Left cardiac atrium (tissue), 4 donors: ENCODE results near the gene TELO2. TPM values are rescaled to one million over a fixed set of nuclear protein-coding genes. Genes with fewer than 3 reads are reported as not detected.

Source experiments
- ATAC-seq, 2 donors: fragments of 200-7000 bp; cut with Tn5 transposase; one replicate each; pipeline ENCODE4 v1.9.1; 2020; ENCODE audit warnings: mild to moderate bottlenecking in 2 of 2, moderate library complexity in 2 of 2
- DNase-seq: peaks from one replicate; pipeline ENCODE4 v3.0.0-alpha.2; 2020
- intact Hi-C, 2 donors: fragments of 100-400 bp; cut with DNase I; formaldehyde crosslinking; loops; one replicate each; pipeline versions ENCODE4 v1.14.1 to v1.15.1; 2022 to 2023
- total RNA-seq, 2 donors: library from RNA; stranded (reverse); fragmentation: NEBNext Ultra II Directional; extraction: Animal tissue kit (Norgen Biotek cat#: 25700); gene quantifications; one replicate each; pipeline ENCODE4 v1.2.1, GENCODE V29; 2021
- donor health status: DM: no; HTN: yes; CAD: no.
- donor health status: DM: no; HTN: yes; CAD: no; lungs with severe emphysema.
- donor health status: DM: yes; HTN: yes; CAD: no.
- donor health status: Dilated cardiomyopathy.

The TELO2 gene
- total RNA-seq, 2 donors from 2014 or later = 17.9 to 22.2 TPM

DNA sequence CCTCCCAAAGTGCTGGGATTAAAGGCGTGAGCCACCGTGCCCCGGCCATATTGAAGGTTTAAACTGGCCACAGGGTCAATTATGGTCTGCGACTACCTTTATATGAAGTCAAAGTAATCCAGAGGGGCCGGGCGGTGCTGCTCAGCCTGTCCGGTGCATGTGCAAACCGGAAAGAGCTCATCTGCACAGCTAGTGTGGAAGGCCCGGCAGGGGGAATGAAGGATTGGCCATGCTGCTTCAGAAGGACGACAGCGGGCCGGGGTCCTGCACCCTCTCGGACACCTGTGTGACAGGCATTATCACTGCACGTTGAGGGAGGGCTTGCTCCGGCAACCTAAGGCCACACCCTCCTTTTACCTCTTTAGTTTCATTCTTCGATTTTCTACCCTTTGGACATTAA, 63.9 kb downstream of the TELO2 start:
- no peak for DNase-seq
- no peak for ATAC-seq
- intact Hi-C loops = no loop called here

DNA sequence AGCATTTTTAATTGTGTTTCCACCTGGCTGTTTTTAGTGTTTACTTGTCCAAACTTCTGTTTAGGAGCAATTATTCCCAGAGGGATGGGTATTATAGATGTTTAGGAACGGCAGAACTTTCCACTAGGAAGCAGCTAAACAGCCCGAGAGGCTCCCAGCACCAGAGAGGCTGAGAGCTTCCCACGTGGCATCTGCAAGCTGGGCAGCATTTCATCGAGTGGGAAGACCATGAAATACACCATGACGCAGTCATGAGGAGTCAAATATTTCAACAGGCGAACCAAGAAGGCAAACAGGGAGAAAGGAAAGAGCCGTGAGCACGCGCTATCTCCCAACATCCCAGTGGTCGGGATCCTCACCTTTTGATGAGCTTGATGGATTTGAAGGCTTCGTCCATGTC, 64.4 kb downstream of the TELO2 start:
- ATAC-seq = no peak
- intact Hi-C loops = no loop called here
- no peak for DNase-seq

DNA sequence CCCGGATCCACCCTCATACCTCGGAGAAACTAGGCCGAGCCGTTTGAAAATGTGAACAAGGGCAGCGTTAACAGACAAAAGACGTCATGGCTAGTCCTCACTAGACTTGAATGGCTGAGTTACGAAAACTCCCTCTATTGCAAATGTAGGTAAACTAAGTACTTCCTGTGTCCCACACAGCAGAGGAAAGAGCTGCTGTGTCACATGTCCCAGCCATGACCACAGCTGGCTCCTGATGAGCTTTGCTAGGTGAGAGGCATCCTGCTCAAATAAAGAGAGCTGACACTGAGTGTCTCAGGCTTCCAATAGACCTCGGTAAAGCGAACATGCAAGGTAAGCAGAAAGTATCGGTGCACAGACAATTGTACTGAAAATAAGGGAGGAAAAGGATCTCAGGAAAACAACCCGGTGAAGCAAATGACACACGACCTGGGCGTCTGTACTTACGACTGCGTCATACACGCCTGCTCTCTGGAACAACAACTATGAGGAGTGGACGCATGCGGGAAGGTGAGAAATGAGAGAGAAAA, 66.4 kb downstream of the TELO2 start:
- ATAC-seq (no peak), DNase-seq (no peak)
- intact Hi-C loops = no loop called here

Other genes with a start within 250 kb of the TELO2 start
- under 1 TPM in 1 of 2 donors, not detected in 1; 0.91 TPM for gene TPSD1, start 237.3 kb upstream of the TELO2 start, total RNA-seq
- 10 to 100 TPM; 74.3 to 80.8 TPM for gene UBE2I, start 183.7 kb upstream of the TELO2 start, total RNA-seq
- gene BAIAP3, start 159.7 kb upstream of the TELO2 start, total RNA-seq = 1 to 10 TPM in 1 of 2 donors, under 1 TPM in 1; 0.99 to 2.7 TPM
- 10 to 100 TPM; 44.5 to 59.1 TPM for gene TSR3, start 141.5 kb upstream of the TELO2 start, total RNA-seq
- 10 to 100 TPM; 44.1 to 44.3 TPM for gene GNPTG, start 141.4 kb upstream of the TELO2 start, total RNA-seq
- gene UNKL, start 78.7 kb upstream of the TELO2 start, total RNA-seq = 10 to 100 TPM in 1 of 2 donors, 1 to 10 TPM in 1; 6.4 to 13.6 TPM
- 10 to 100 TPM; 10.0 to 13.0 TPM for gene UQCC4, start 72.6 kb upstream of the TELO2 start, total RNA-seq
- gene PERCC1, start 62.3 kb upstream of the TELO2 start, total RNA-seq = not detected
- gene CCDC154, start 48.8 kb upstream of the TELO2 start, total RNA-seq = 1 to 10 TPM in 1 of 2 donors, under 1 TPM in 1; 0.68 to 1.1 TPM
- 10 to 100 TPM; 43.0 to 49.7 TPM for gene CLCN7, start 18.3 kb upstream of the TELO2 start, total RNA-seq
- gene PTX4, start 4.4 kb upstream of the TELO2 start, total RNA-seq = under 1 TPM in 1 of 2 donors, not detected in 1; 0.21 TPM
- 10 to 100 TPM; 26.7 to 29.4 TPM for gene TMEM204, start 40.3 kb downstream of the TELO2 start, total RNA-seq
- gene IFT140, start 118.7 kb downstream of the TELO2 start, total RNA-seq = 1 to 10 TPM; 6.9 to 8.6 TPM
- gene CRAMP1, start 119.0 kb downstream of the TELO2 start, total RNA-seq = 10 to 100 TPM; 10.2 to 12.1 TPM
- 10 to 100 TPM; 29.1 to 35.3 TPM for gene JPT2, start 184.9 kb downstream of the TELO2 start, total RNA-seq
- gene MAPK8IP3, start 212.8 kb downstream of the TELO2 start, total RNA-seq = 10 to 100 TPM; 60.9 to 70.4 TPM